Measurements from ENCODE around the gene SLC7A10.

The SLC7A10 gene

GRCh38 chr19:33199441-33200265, 26.0 kb downstream of the SLC7A10 start:
- Histone ChIP-seq H3K4me1 (ENCODE audit: insufficient read depth, low read length) (no peaks in the 10 kb centered on the region), H3K27me3 (ENCODE audit: insufficient read depth, low read length, poor library complexity) (no peaks in the 10 kb centered on the region), H3K4me3 (ENCODE audit: low read depth in 1 of 2, low read length in 2 of 2) (no peak overlapping the region), H3K27ac (ENCODE audit: low read length) (no peak overlapping the region), H3K79me2 (ENCODE audit: insufficient read depth, low read length) (no peaks in the 10 kb centered on the region), H3K9me3 (ENCODE audit: insufficient read depth, low read length, severe bottlenecking) (no peaks in the 10 kb centered on the region), H3K4me2 (ENCODE audit: insufficient read depth, low read length) (no peak overlapping the region), H4K20me1 (ENCODE audit: insufficient read depth, low read length) (no peaks in the 10 kb centered on the region; the same call in 1 of the 2 replicates), H3K36me3 (ENCODE audit: insufficient read depth, low read length) (no peaks in the 10 kb centered on the region), H2AFZ (ENCODE audit: low read depth, low read length) (no peak overlapping the region), H3K9ac (ENCODE audit: low read depth, low read length) (no peak overlapping the region)
- ATAC-seq (ENCODE audit: insufficient read depth, low read depth) (no peak), DNase-seq (no peak)
- TF ChIP-seq EZH2 (IDR thresholded peaks at IDR 0.05; ENCODE audit: borderline replicate concordance, low read depth, low read length, severe bottlenecking), result no peak
- TF ChIP-seq CTCF (IDR thresholded peaks at IDR 0.05; ENCODE audit: borderline replicate concordance, extremely low read depth, low read length, poor library complexity, severe bottlenecking), result no peak

- TF ChIP-seq CTCF (IDR thresholded peaks at IDR 0.05; ENCODE audit: borderline replicate concordance, extremely low read depth, low read length, poor library complexity, severe bottlenecking) (no peak), EZH2 (IDR thresholded peaks at IDR 0.05; ENCODE audit: borderline replicate concordance, low read depth, low read length, severe bottlenecking) (no peak)
- H4K20me1 ChIP-seq (ENCODE audit: insufficient read depth, low read length), result no peaks in the 10 kb centered on the region
- no peaks in the 10 kb centered on the region for H3K36me3 ChIP-seq (ENCODE audit: insufficient read depth, low read length)
- H3K9me3 ChIP-seq (ENCODE audit: insufficient read depth, low read length, severe bottlenecking), result no peaks in the 10 kb centered on the region
- no peak overlapping the region for H3K27ac ChIP-seq (ENCODE audit: low read length)
- no peak overlapping the region for H3K9ac ChIP-seq (ENCODE audit: low read depth, low read length)
- no peaks in the 10 kb centered on the region for H3K4me1 ChIP-seq (ENCODE audit: insufficient read depth, low read length)
- no peak overlapping the region for H3K4me3 ChIP-seq (ENCODE audit: low read depth in 1 of 2, low read length in 2 of 2)
- no peaks in the 10 kb centered on the region for H3K79me2 ChIP-seq (ENCODE audit: insufficient read depth, low read length)
- H3K4me2 ChIP-seq (ENCODE audit: insufficient read depth, low read length), result no peak overlapping the region
- H2AFZ ChIP-seq (ENCODE audit: low read depth, low read length), result no peak overlapping the region
- ATAC-seq (ENCODE audit: insufficient read depth, low read depth) (no peak), DNase-seq (no peak)
- no peaks in the 10 kb centered on the region for H3K27me3 ChIP-seq (ENCODE audit: insufficient read depth, low read length, poor library complexity)
Observed at GRCh38 chr19:33198169-33198568, 27.5 kb downstream of the SLC7A10 start.

- no peak overlapping the region for H3K4me2 ChIP-seq (ENCODE audit: insufficient read depth, low read length)
- H3K79me2 ChIP-seq (ENCODE audit: insufficient read depth, low read length), result no peaks in the 10 kb centered on the region
- no peaks in the 10 kb centered on the region for H3K36me3 ChIP-seq (ENCODE audit: insufficient read depth, low read length)
- H3K9ac ChIP-seq (ENCODE audit: low read depth, low read length), result no peak overlapping the region
- no peaks in the 10 kb centered on the region for H4K20me1 ChIP-seq (ENCODE audit: insufficient read depth, low read length)
- H3K27me3 ChIP-seq (ENCODE audit: insufficient read depth, low read length, poor library complexity), result no peaks in the 10 kb centered on the region
- no peaks in the 10 kb centered on the region for H3K9me3 ChIP-seq (ENCODE audit: insufficient read depth, low read length, severe bottlenecking)
- TF ChIP-seq CTCF (IDR thresholded peaks at IDR 0.05; ENCODE audit: borderline replicate concordance, extremely low read depth, low read length, poor library complexity, severe bottlenecking) (no peak), EZH2 (IDR thresholded peaks at IDR 0.05; ENCODE audit: borderline replicate concordance, low read depth, low read length, severe bottlenecking) (no peak)
- no peak overlapping the region for H3K27ac ChIP-seq (ENCODE audit: low read length)
- no peak overlapping the region for H2AFZ ChIP-seq (ENCODE audit: low read depth, low read length)
- no peak for ATAC-seq (ENCODE audit: insufficient read depth, low read depth)
- no peak for DNase-seq
- H3K4me3 ChIP-seq (ENCODE audit: low read depth in 1 of 2, low read length in 2 of 2), result no peak overlapping the region
- H3K4me1 ChIP-seq (ENCODE audit: insufficient read depth, low read length), result no peaks in the 10 kb centered on the region
Observed at GRCh38 chr19:33197591-33198000, 28.1 kb downstream of the SLC7A10 start.
